HEK293T (cell line): ENCODE measurements around the gene TIMM22.
"Not testable (repeated sequence)": the region's sequence is repeated elsewhere in the genome, so short reads cannot be mapped to it uniquely, and the experiment has no call there.

Source experiments
- BHLHE40 ChIP-seq: fragments of 450-650 bp; IDR thresholded peaks from 2 replicates; pipeline ENCODE4 v1.6.1; 2016; ENCODE audit warnings: mild to moderate bottlenecking, moderate library complexity, borderline replicate concordance
- CTBP1 ChIP-seq: fragments of 450-650 bp; IDR thresholded peaks from 2 replicates; pipeline ENCODE4 v1.6.1; 2016; ENCODE audit warnings: borderline replicate concordance
- ELF4 ChIP-seq: fragments of 450-650 bp; IDR thresholded peaks from 2 replicates; pipeline ENCODE4 v1.6.1; 2017; ENCODE audit warnings: antibody characterized with exemption
- FOXA1 ChIP-seq: fragments of 450-650 bp; IDR thresholded peaks from 2 replicates; pipeline ENCODE4 v1.6.1; 2016; ENCODE audit warnings: mild to moderate bottlenecking
- FOXK2 ChIP-seq: fragments of 450-650 bp; IDR thresholded peaks from 2 replicates; pipeline ENCODE4 v1.6.1; 2016; ENCODE audit warnings: mild to moderate bottlenecking
- FOXM1 ChIP-seq: fragments of 450-650 bp; IDR thresholded peaks from 2 replicates; pipeline ENCODE4 v1.6.1; 2017; ENCODE audit warnings: mild to moderate bottlenecking, borderline replicate concordance
- HDGF ChIP-seq: fragments of 450-650 bp; IDR thresholded peaks from 2 replicates; pipeline ENCODE4 v1.6.1; 2017; ENCODE audit warnings: antibody characterized with exemption, borderline replicate concordance
- L3MBTL2 ChIP-seq: fragments of 450-650 bp; conservative IDR thresholded peaks from 2 replicates; pipeline ENCODE4 v1.6.1; 2016; ENCODE audit warnings: mild to moderate bottlenecking
- LEF1 ChIP-seq: fragments of 450-650 bp; IDR thresholded peaks from 2 replicates; pipeline ENCODE4 v1.6.1; 2017; ENCODE audit warnings: mild to moderate bottlenecking, borderline replicate concordance
- NFRKB ChIP-seq: fragments of 450-650 bp; IDR thresholded peaks from 2 replicates; pipeline ENCODE4 v1.6.1; 2016; ENCODE audit warnings: mild to moderate bottlenecking, moderate library complexity
- SP1 ChIP-seq: fragments of 450-650 bp; IDR thresholded peaks from 2 replicates; pipeline ENCODE4 v1.6.1; 2017
- SUZ12 ChIP-seq: fragments of 450-650 bp; IDR thresholded peaks from 2 replicates; pipeline ENCODE4 v1.6.1; 2016; ENCODE audit warnings: mild to moderate bottlenecking

GRCh38 chr17:1044387-1045009 lies 47.6 kb downstream of the TIMM22 start:
- not testable (repeated sequence) for TF ChIP-seq NFRKB, BHLHE40, SP1, FOXK2, L3MBTL2, ELF4, FOXA1, CTBP1, LEF1, HDGF, SUZ12, FOXM1
